Measurements from ENCODE around the gene FAM72A. TPM values are rescaled to one million over a fixed set of nuclear protein-coding genes. Genes with fewer than 3 reads are reported as not detected.
"Not testable (repeated sequence)": the region's sequence is repeated elsewhere in the genome, so short reads cannot be mapped to it uniquely, and the experiment has no call there.

Gene FAM72A
- total RNA-seq, 1 experiment from 2014 or later: 21.8 TPM

- H3K9me3 Mint-ChIP-seq (ENCODE audit: unreplicated experiment); DNase-seq (ENCODE audit: unreplicated experiment); H3K36me3 Mint-ChIP-seq (ENCODE audit: insufficient read depth, unreplicated experiment); H3K27me3 Mint-ChIP-seq (ENCODE audit: insufficient read depth, unreplicated experiment); H3K4me1 Mint-ChIP-seq (ENCODE audit: insufficient read depth, unreplicated experiment); POLR2A ChIA-PET; H3K27ac Mint-ChIP-seq (ENCODE audit: low read depth, unreplicated experiment); H3K4me3 Mint-ChIP-seq (ENCODE audit: unreplicated experiment); CTCF ChIA-PET; intact Hi-C loops (cut with micrococcal nuclease): not testable (repeated sequence)
- TSS peak; percentile 6 for BruUV-seq (replicated peaks)
Observed at GRCh38 chr1:206195182-206195581, 7.5 kb downstream of the FAM72A start.

GRCh38 chr1:206186826-206187225 lies 15.8 kb downstream of the FAM72A start:
- intact Hi-C loops (cut with micrococcal nuclease); H3K4me1 Mint-ChIP-seq (ENCODE audit: insufficient read depth, unreplicated experiment); H3K27me3 Mint-ChIP-seq (ENCODE audit: insufficient read depth, unreplicated experiment); H3K27ac Mint-ChIP-seq (ENCODE audit: low read depth, unreplicated experiment); H3K36me3 Mint-ChIP-seq (ENCODE audit: insufficient read depth, unreplicated experiment); H3K4me3 Mint-ChIP-seq (ENCODE audit: unreplicated experiment); H3K9me3 Mint-ChIP-seq (ENCODE audit: unreplicated experiment); CTCF ChIA-PET; POLR2A ChIA-PET; DNase-seq (ENCODE audit: unreplicated experiment): not testable (repeated sequence)
- BruUV-seq (replicated peaks): TSS peak; percentile 60

- H3K27ac Mint-ChIP-seq (ENCODE audit: low read depth, unreplicated experiment); POLR2A ChIA-PET; H3K27me3 Mint-ChIP-seq (ENCODE audit: insufficient read depth, unreplicated experiment); BruUV-seq (replicated peaks); DNase-seq (ENCODE audit: unreplicated experiment); H3K4me3 Mint-ChIP-seq (ENCODE audit: unreplicated experiment); H3K9me3 Mint-ChIP-seq (ENCODE audit: unreplicated experiment); H3K36me3 Mint-ChIP-seq (ENCODE audit: insufficient read depth, unreplicated experiment); H3K4me1 Mint-ChIP-seq (ENCODE audit: insufficient read depth, unreplicated experiment); CTCF ChIA-PET; intact Hi-C loops (cut with micrococcal nuclease): not testable (repeated sequence)
Observed at GRCh38 chr1:206185778-206186177, 16.9 kb downstream of the FAM72A start.

GRCh38 chr1:206183788-206184187 lies 18.9 kb downstream of the FAM72A start:
- CTCF ChIA-PET: not testable (repeated sequence)

GRCh38 chr1:206182368-206183317 lies 20.0 kb downstream of the FAM72A start:
- H3K27ac Mint-ChIP-seq (ENCODE audit: low read depth, unreplicated experiment); POLR2A ChIA-PET; intact Hi-C loops (cut with micrococcal nuclease); H3K4me3 Mint-ChIP-seq (ENCODE audit: unreplicated experiment); H3K36me3 Mint-ChIP-seq (ENCODE audit: insufficient read depth, unreplicated experiment); CTCF ChIA-PET; H3K9me3 Mint-ChIP-seq (ENCODE audit: unreplicated experiment); H3K27me3 Mint-ChIP-seq (ENCODE audit: insufficient read depth, unreplicated experiment); BruUV-seq (replicated peaks): not testable (repeated sequence)
- H3K4me1 Mint-ChIP-seq (ENCODE audit: insufficient read depth, unreplicated experiment): peaks cover 14% of the 10 kb centered on the region
- peak; percentile 16 for DNase-seq (ENCODE audit: unreplicated experiment)

More at GRCh38 chr1:206183788-206184187, 18.9 kb downstream of the FAM72A start:
- DNase-seq (ENCODE audit: unreplicated experiment): peak; percentile 32
- H3K9me3 Mint-ChIP-seq (ENCODE audit: unreplicated experiment); H3K4me3 Mint-ChIP-seq (ENCODE audit: unreplicated experiment); H3K36me3 Mint-ChIP-seq (ENCODE audit: insufficient read depth, unreplicated experiment); BruUV-seq (replicated peaks); H3K27ac Mint-ChIP-seq (ENCODE audit: low read depth, unreplicated experiment); H3K4me1 Mint-ChIP-seq (ENCODE audit: insufficient read depth, unreplicated experiment); H3K27me3 Mint-ChIP-seq (ENCODE audit: insufficient read depth, unreplicated experiment); intact Hi-C loops (cut with micrococcal nuclease); POLR2A ChIA-PET: not testable (repeated sequence)

- H3K36me3 Mint-ChIP-seq (ENCODE audit: insufficient read depth, unreplicated experiment); intact Hi-C loops (cut with micrococcal nuclease); H3K4me3 Mint-ChIP-seq (ENCODE audit: unreplicated experiment); H3K27ac Mint-ChIP-seq (ENCODE audit: low read depth, unreplicated experiment); H3K27me3 Mint-ChIP-seq (ENCODE audit: insufficient read depth, unreplicated experiment); DNase-seq (ENCODE audit: unreplicated experiment); BruUV-seq (replicated peaks); H3K9me3 Mint-ChIP-seq (ENCODE audit: unreplicated experiment); CTCF ChIA-PET; POLR2A ChIA-PET: not testable (repeated sequence)
- peaks cover 14% of the 10 kb centered on the region for H3K4me1 Mint-ChIP-seq (ENCODE audit: insufficient read depth, unreplicated experiment)
Observed at GRCh38 chr1:206179666-206180065, 23.0 kb downstream of the FAM72A start.

GRCh38 chr1:206178061-206178989 lies 24.3 kb downstream of the FAM72A start:
- H3K27me3 Mint-ChIP-seq (ENCODE audit: insufficient read depth, unreplicated experiment); H3K4me3 Mint-ChIP-seq (ENCODE audit: unreplicated experiment); BruUV-seq (replicated peaks); intact Hi-C loops (cut with micrococcal nuclease); CTCF ChIA-PET; H3K4me1 Mint-ChIP-seq (ENCODE audit: insufficient read depth, unreplicated experiment); H3K9me3 Mint-ChIP-seq (ENCODE audit: unreplicated experiment); H3K27ac Mint-ChIP-seq (ENCODE audit: low read depth, unreplicated experiment); H3K36me3 Mint-ChIP-seq (ENCODE audit: insufficient read depth, unreplicated experiment): not testable (repeated sequence)
- DNase-seq (ENCODE audit: unreplicated experiment): peak; percentile 73
- POLR2A ChIA-PET: interaction anchor here (1.1 kb wide), 1 partner anchor 252 kb away, joined by 3 read pairs; no protein-coding TSS in a partner anchor

- H3K36me3 Mint-ChIP-seq (ENCODE audit: insufficient read depth, unreplicated experiment); POLR2A ChIA-PET; intact Hi-C loops (cut with micrococcal nuclease); H3K9me3 Mint-ChIP-seq (ENCODE audit: unreplicated experiment); BruUV-seq (replicated peaks); H3K4me1 Mint-ChIP-seq (ENCODE audit: insufficient read depth, unreplicated experiment); H3K27me3 Mint-ChIP-seq (ENCODE audit: insufficient read depth, unreplicated experiment); DNase-seq (ENCODE audit: unreplicated experiment); H3K4me3 Mint-ChIP-seq (ENCODE audit: unreplicated experiment); H3K27ac Mint-ChIP-seq (ENCODE audit: low read depth, unreplicated experiment): not testable (repeated sequence)
- CTCF ChIA-PET: interaction anchor here (0.7 kb wide), 2 partner anchors 174 to 281 kb away, joined by 3 read pairs; no protein-coding TSS in a partner anchor
Observed at GRCh38 chr1:206176114-206176502, 26.5 kb downstream of the FAM72A start.

All from MCF 10A (cell line).